ENCODE data around the gene TENM4. TPM values are rescaled to one million over a fixed set of nuclear protein-coding genes. Genes with fewer than 3 reads are reported as not detected.
A peak's percentile ranks its signal among the peaks of the same experiment; 100 is the strongest.

The TENM4 gene
- total and polyA plus RNA-seq, 2 of the 8 experiments (the other 6 are each of a cell fraction or from before 2014, with no cell fraction given): 3.5 to 7.2 TPM

- no peak overlapping the region for H2BK12ac ChIP-seq (ENCODE audit: low read depth, low read length)
- ChIA-PET CTCF (ENCODE audit: partially characterized antibody) (interaction anchor here (0.7 to 1.7 kb wide), 8 partner anchors 11 to 214 kb away, joined by 3 to 6 read pairs (median 4); no protein-coding TSS in a partner anchor), POLR2A (ENCODE audit: partially characterized antibody) (no interaction called here)
- H3K4ac ChIP-seq (replicated peaks; ENCODE audit: insufficient read length, low read depth, low read length): no peak overlapping the region
- no peaks in the 10 kb centered on the region for H3K23me2 ChIP-seq (ENCODE audit: low read depth, low read length)
- no peak overlapping the region for H2BK20ac ChIP-seq (ENCODE audit: low read length)
- H3K18ac ChIP-seq (ENCODE audit: extremely low read depth, low read length): no peak overlapping the region
- no peaks in the 10 kb centered on the region for H3K9me3 ChIP-seq (ENCODE audit: insufficient read depth in 2 of 2, low read depth in 1 of 2, low read length in 1 of 2)
- WGBS, 2 experiments (ENCODE audit: extremely low coverage in 1 of 2, insufficient coverage in 1 of 2, insufficient read length in 1 of 2, insufficient replicate concordance in 2 of 2, low coverage in 1 of 2, low lambda C conversion rate in 2 of 2, missing lambda C conversion rate in 1 of 2): 67% methylated on average over 4 of the region's 4 CpGs; no CpG with 5 or more reads in 1 of the 2 experiments
- H3K9ac ChIP-seq (replicated peaks in 1 of 4; ENCODE audit: extremely low read depth in 1 of 4, low read depth in 3 of 4, low read length in 3 of 4): no peak overlapping the region
- no peak overlapping the region for H3K4me3 ChIP-seq (ENCODE audit: extremely low read depth in 1 of 4, insufficient read depth in 2 of 4, low read depth in 3 of 4, low read length in 4 of 4)
- H3K79me1 ChIP-seq (ENCODE audit: low read depth, low read length): no peaks in the 10 kb centered on the region
- no peak overlapping the region for H3K23ac ChIP-seq (ENCODE audit: insufficient read length)
- no peak overlapping the region for H2BK15ac ChIP-seq (ENCODE audit: low read length)
- no peak overlapping the region for H2BK5ac ChIP-seq (ENCODE audit: low read depth, low read length)
- H2AFZ ChIP-seq (ENCODE audit: low read length): no peak overlapping the region
- H3K79me2 ChIP-seq (ENCODE audit: control insufficient read depth in 1 of 2, insufficient read depth in 2 of 2, low read length in 2 of 2): no peaks in the 10 kb centered on the region
- peaks cover 0 to 1% of the 10 kb centered on the region in 2 experiments for H4K20me1 ChIP-seq (replicated peaks in 1 of 2; ENCODE audit: control insufficient read depth in 1 of 2, insufficient read depth in 2 of 2, low read length in 2 of 2)
- no peaks in the 10 kb centered on the region for H3K27me3 ChIP-seq (replicated peaks in 1 of 4; ENCODE audit: control insufficient read depth in 3 of 4, extremely low read depth in 1 of 4, insufficient read depth in 3 of 4, low read length in 3 of 4)
- no peak overlapping the region for H3K56ac ChIP-seq (replicated peaks; ENCODE audit: insufficient read length, low read depth, low read length)
- H3K36me3 ChIP-seq (ENCODE audit: control insufficient read depth in 2 of 4, insufficient read depth in 4 of 4, low read length in 3 of 4): no peaks in the 10 kb centered on the region
- H3K14ac ChIP-seq (ENCODE audit: insufficient read length): no peak overlapping the region
- no peak overlapping the region for H4K91ac ChIP-seq (replicated peaks; ENCODE audit: insufficient read length, low read length)
- no peaks in the 10 kb centered on the region for H3K4me1 ChIP-seq (replicated peaks in 1 of 4; ENCODE audit: control insufficient read depth in 3 of 4, insufficient read depth in 4 of 4, low read length in 3 of 4)
- no peak overlapping the region for H4K8ac ChIP-seq (ENCODE audit: extremely low read depth, insufficient read depth, low read length)
- no peak for FAIRE-seq
- no peak overlapping the region for H3K27ac ChIP-seq (ENCODE audit: low read depth, low read length)
- H2AK5ac ChIP-seq (ENCODE audit: low read depth, low read length): no peak overlapping the region
- no peak for DNase-seq (ENCODE audit: low read depth in 1 of 2, low spot score in 2 of 2)
- no peak overlapping the region for H4K5ac ChIP-seq (ENCODE audit: insufficient read length, low read depth, low read length)
- no peak overlapping the region for H2BK120ac ChIP-seq (replicated peaks; ENCODE audit: low read depth, low read length)
- no peak overlapping the region for H3K4me2 ChIP-seq (ENCODE audit: insufficient read depth in 1 of 2, low read depth in 2 of 2, low read length in 2 of 2)
- TF ChIP-seq CTBP2 (IDR thresholded peaks at IDR 0.05; ENCODE audit: borderline replicate concordance, insufficient read depth, insufficient read length, low read length): no peak
- TF ChIP-seq EGR1 (IDR thresholded peaks at IDR 0.05; ENCODE audit: borderline replicate concordance, low read depth, low read length): no peak
- no peak for TF ChIP-seq JUN (IDR thresholded peaks at IDR 0.05; ENCODE audit: low read depth, low read length)
- no peak for TF ChIP-seq RBBP5 (IDR thresholded peaks at IDR 0.05; ENCODE audit: borderline replicate concordance, low read depth, low read length)
- TF ChIP-seq RAD21 (IDR thresholded peaks at IDR 0.05 in 1 of 2, conservative IDR thresholded peaks at IDR 0.05 in 1 of 2; ENCODE audit: low read depth in 2 of 2, low read length in 2 of 2): peak; percentile 26 to 53; a peak in 3 of 4 replicates
- TF ChIP-seq ASH2L (IDR thresholded peaks at IDR 0.05; ENCODE audit: low read length): no peak
- peak; percentile 23 to 52 (median 49); a peak in 3 of 4 replicates for TF ChIP-seq CTCF (IDR thresholded peaks at IDR 0.05; ENCODE audit: control extremely low read depth in 1 of 3, insufficient read depth in 1 of 3, low read depth in 1 of 3, low read length in 3 of 3)
Measured at GRCh38 chr11:79206951-79207350, 233.9 kb downstream of the TENM4 start.
